ENCODE results near the gene CAP1. TPM values are rescaled to one million over a fixed set of nuclear protein-coding genes. Genes with fewer than 3 reads are reported as not detected.

The CAP1 gene
- total RNA-seq, 1 donor from 2014 or later = 378 TPM

DNA sequence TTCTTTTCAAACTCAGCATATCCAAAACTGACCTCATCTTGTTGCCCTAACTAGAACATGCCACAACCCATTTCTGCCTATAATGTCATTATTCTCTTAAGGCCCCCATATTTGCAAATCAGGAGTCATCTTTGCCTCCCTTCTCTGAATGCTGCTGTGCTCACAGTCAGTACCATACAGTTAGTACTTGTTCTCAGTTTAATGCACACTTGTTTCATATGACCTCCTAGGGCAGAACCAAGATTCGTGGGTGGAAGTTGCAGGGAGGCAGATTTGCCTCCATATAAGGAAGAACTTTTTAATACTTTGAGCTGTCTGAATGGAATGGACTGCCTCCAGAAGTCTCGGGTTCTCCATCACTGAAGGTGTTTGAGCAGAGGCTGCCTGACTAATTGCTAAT lies 9.2 kb downstream of the CAP1 start:
- DNase-seq (ENCODE audit: low spot score) = no peak
- H3K9me3 Mint-ChIP-seq (ENCODE audit: unreplicated experiment) = no peaks in the 10 kb centered on the region
- H3K27ac Mint-ChIP-seq (ENCODE audit: unreplicated experiment) = peak overlapping the region; percentile 16
- H3K36me3 Mint-ChIP-seq (ENCODE audit: low read depth, unreplicated experiment) = peaks cover 8% of the 10 kb centered on the region
- no peak overlapping the region for H3K4me3 Mint-ChIP-seq (ENCODE audit: unreplicated experiment)
- H3K4me1 Mint-ChIP-seq (ENCODE audit: unreplicated experiment) = peaks cover 12% of the 10 kb centered on the region
- TF ChIP-seq, protein P1, sequence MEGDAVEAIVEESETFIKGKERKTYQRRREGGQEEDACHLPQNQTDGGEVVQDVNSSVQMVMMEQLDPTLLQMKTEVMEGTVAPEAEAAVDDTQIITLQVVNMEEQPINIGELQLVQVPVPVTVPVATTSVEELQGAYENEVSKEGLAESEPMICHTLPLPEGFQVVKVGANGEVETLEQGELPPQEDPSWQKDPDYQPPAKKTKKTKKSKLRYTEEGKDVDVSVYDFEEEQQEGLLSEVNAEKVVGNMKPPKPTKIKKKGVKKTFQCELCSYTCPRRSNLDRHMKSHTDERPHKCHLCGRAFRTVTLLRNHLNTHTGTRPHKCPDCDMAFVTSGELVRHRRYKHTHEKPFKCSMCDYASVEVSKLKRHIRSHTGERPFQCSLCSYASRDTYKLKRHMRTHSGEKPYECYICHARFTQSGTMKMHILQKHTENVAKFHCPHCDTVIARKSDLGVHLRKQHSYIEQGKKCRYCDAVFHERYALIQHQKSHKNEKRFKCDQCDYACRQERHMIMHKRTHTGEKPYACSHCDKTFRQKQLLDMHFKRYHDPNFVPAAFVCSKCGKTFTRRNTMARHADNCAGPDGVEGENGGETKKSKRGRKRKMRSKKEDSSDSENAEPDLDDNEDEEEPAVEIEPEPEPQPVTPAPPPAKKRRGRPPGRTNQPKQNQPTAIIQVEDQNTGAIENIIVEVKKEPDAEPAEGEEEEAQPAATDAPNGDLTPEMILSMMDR (IDR thresholded peaks at IDR 0.05; ENCODE audit: unreplicated experiment) = no peak
- peaks cover 4% of the 10 kb centered on the region for H3K27me3 Mint-ChIP-seq (ENCODE audit: unreplicated experiment)

DNA sequence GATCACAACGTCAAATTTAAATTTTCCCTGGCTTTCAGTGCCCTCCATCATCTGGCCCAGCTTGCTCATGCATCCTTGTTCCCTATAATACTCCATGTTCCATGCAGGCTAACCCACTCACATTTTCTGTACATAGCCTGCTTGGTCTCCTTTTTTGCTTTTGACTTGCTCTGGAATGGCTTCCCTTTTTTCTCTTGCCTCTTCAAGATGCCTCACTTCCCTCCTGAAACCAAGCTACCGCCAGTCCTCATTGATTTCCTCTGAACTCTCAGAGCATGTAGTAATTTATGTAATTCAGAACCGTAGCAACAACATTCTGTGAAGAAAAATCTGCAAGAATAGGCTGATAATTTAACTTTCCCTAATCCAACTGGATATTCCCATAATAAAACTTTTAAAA lies 10.3 kb downstream of the CAP1 start:
- Mint-ChIP-seq H3K27me3 (ENCODE audit: unreplicated experiment) (peaks cover 1% of the 10 kb centered on the region), H3K27ac (ENCODE audit: unreplicated experiment) (peak overlapping the region; percentile 37), H3K4me1 (ENCODE audit: unreplicated experiment) (peaks cover 20% of the 10 kb centered on the region), H3K4me3 (ENCODE audit: unreplicated experiment) (peak overlapping the region; percentile 9), H3K36me3 (ENCODE audit: low read depth, unreplicated experiment) (peaks cover 12% of the 10 kb centered on the region), H3K9me3 (ENCODE audit: unreplicated experiment) (no peaks in the 10 kb centered on the region)
- no peak for DNase-seq (ENCODE audit: low spot score)
- TF ChIP-seq, protein P1 (IDR thresholded peaks at IDR 0.05; ENCODE audit: unreplicated experiment) = no peak

DNA sequence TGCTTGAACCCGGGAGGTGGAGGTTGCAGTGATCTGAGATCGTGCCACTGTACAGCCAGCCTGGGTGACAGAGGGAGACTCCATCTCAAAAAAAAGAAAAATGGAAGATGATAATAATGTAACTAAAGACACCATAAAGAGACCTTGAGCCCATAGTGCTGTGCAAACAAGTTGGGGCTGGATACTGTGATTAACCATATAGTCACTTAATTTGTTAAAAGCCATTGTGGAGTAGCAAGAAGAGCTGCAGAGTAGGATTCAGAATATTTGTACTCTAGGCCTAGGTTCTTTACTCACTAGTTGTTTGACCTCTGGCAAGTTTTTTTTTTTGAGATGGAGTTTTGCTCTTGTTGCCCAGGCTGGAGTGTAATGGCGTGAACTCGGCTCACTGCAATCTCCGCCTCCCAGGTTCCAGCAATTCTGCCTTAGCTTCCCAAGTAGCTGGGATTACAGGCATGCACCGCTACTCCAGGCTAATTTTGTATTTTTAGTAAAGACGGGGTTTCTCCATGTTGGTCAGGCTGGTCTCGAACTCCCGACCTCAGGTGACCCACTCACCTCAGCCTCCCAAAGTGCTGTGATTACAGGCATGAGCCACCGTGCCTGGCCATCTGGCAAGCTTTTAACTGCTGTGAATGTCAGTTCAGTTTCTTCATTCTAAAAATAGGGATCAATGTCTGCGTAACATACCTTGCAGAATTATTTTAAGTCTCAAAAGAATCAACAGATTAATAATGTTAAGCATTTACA lies 12.8 kb downstream of the CAP1 start:
- Mint-ChIP-seq H3K27ac (ENCODE audit: unreplicated experiment) (peak overlapping the region; percentile 54), H3K4me3 (ENCODE audit: unreplicated experiment) (no peak overlapping the region), H3K27me3 (ENCODE audit: unreplicated experiment) (no peaks in the 10 kb centered on the region), H3K9me3 (ENCODE audit: unreplicated experiment) (no peaks in the 10 kb centered on the region), H3K36me3 (ENCODE audit: low read depth, unreplicated experiment) (peaks cover 16% of the 10 kb centered on the region), H3K4me1 (ENCODE audit: unreplicated experiment) (peaks cover 42% of the 10 kb centered on the region)
- TF ChIP-seq, protein P1 (IDR thresholded peaks at IDR 0.05; ENCODE audit: unreplicated experiment) = no peak
- no peak for DNase-seq (ENCODE audit: low spot score)

DNA sequence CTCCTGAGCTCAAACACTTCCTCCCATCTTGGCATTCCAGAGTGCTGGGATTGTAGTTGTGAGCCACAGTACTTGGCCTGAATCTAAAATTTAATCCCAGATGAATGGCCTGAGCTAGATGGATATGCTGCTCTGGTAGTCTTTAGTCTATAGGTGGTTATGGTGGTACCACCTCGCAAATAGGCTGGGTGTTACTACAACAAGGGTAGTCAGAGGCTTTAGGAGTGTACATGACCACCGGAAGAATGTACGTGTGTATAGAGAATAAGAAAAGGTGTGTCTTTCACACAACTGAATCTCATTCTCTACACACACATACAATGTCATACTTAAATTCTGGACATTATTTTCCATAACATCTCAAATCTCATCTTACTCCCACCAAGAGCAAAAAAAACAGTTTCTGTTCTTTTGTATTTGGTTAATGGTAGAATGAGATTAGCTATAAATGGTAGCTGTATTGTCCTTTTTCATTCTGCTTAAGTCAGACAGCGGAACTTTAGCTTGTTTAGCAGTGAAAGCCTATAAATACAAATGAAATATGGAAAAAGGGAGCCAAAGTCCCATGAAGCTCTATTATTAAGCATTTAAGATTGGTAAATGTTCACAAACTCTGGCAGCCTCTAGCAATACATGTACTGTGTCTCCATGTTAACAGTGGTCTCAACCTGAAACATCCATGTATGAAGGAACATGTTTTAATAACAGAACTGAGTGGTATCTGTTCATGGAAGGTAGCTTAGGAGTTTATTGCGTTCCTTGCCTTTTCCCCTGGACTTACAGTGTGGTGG lies 16.2 kb downstream of the CAP1 start:
- peak overlapping the region; percentile 90 for H3K27ac Mint-ChIP-seq (ENCODE audit: unreplicated experiment)
- peaks cover 3% of the 10 kb centered on the region for H3K27me3 Mint-ChIP-seq (ENCODE audit: unreplicated experiment)
- peak overlapping the region; percentile 37 for H3K4me3 Mint-ChIP-seq (ENCODE audit: unreplicated experiment)
- H3K4me1 Mint-ChIP-seq (ENCODE audit: unreplicated experiment) = peaks cover 65% of the 10 kb centered on the region
- no peaks in the 10 kb centered on the region for H3K9me3 Mint-ChIP-seq (ENCODE audit: unreplicated experiment)
- peaks cover 15% of the 10 kb centered on the region for H3K36me3 Mint-ChIP-seq (ENCODE audit: low read depth, unreplicated experiment)
- DNase-seq (ENCODE audit: low spot score) = no peak
- TF ChIP-seq, protein P1 (IDR thresholded peaks at IDR 0.05; ENCODE audit: unreplicated experiment) = no peak

Data from endothelial cell (in vitro differentiated cells).